ENCODE data around the gene PTPRM. TPM values are rescaled to one million over a fixed set of nuclear protein-coding genes. Genes with fewer than 3 reads are reported as not detected.

PTPRM gene
- total RNA-seq, 1 experiment from 2014 or later: 1.6 TPM

DNA sequence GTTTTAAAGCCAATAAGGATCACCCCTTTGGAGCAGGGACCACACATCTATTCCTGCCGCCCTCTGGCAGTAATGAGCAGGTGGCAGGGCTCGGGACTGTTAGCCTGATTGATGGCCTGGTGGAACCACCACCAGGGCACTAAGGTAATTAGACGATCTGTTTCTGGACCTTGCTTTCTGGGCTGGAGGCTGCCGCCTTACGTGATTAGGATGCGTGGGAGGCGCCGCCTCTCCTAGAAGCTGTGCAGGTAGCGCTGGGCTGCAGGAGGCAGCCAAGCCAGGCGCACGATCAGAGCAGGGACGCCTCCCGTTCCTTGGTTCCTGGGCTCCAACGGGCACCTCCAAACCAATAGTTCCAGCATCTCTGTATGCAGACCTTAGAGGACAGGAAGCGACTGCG, 799.5 kb downstream of the PTPRM start:
- H3K4me3 ChIP-seq (ENCODE audit: low read depth in 2 of 2, low read length in 2 of 2): no peak overlapping the region
- H3K9me3 ChIP-seq (ENCODE audit: control insufficient read depth, insufficient read depth, low read depth, low read length): no peaks in the 10 kb centered on the region
- peaks cover 21% of the 10 kb centered on the region for H3K27me3 ChIP-seq (ENCODE audit: control insufficient read depth, insufficient read depth, low read length)
- in situ Hi-C loops (cut with HindIII; ENCODE audit: low pct_unique_long_range_greater_than_20kb, low sequenced_read_pairs) (no loop called here), intact Hi-C loops (cut with micrococcal nuclease; ENCODE audit: unreplicated experiment) (no loop called here)
- H3K27ac ChIP-seq (ENCODE audit: low read length): no peak overlapping the region
- TF ChIP-seq POLR2AphosphoS5 (IDR thresholded peaks at IDR 0.05; ENCODE audit: low read depth, low read length): no peak
- TF ChIP-seq TCF7L2 (IDR thresholded peaks at IDR 0.05; ENCODE audit: low read depth, low read length): no peak
- TF ChIP-seq SIN3A (IDR thresholded peaks at IDR 0.05; ENCODE audit: borderline replicate concordance, insufficient read depth, low read depth, low read length): no peak
- TF ChIP-seq, protein P1, sequence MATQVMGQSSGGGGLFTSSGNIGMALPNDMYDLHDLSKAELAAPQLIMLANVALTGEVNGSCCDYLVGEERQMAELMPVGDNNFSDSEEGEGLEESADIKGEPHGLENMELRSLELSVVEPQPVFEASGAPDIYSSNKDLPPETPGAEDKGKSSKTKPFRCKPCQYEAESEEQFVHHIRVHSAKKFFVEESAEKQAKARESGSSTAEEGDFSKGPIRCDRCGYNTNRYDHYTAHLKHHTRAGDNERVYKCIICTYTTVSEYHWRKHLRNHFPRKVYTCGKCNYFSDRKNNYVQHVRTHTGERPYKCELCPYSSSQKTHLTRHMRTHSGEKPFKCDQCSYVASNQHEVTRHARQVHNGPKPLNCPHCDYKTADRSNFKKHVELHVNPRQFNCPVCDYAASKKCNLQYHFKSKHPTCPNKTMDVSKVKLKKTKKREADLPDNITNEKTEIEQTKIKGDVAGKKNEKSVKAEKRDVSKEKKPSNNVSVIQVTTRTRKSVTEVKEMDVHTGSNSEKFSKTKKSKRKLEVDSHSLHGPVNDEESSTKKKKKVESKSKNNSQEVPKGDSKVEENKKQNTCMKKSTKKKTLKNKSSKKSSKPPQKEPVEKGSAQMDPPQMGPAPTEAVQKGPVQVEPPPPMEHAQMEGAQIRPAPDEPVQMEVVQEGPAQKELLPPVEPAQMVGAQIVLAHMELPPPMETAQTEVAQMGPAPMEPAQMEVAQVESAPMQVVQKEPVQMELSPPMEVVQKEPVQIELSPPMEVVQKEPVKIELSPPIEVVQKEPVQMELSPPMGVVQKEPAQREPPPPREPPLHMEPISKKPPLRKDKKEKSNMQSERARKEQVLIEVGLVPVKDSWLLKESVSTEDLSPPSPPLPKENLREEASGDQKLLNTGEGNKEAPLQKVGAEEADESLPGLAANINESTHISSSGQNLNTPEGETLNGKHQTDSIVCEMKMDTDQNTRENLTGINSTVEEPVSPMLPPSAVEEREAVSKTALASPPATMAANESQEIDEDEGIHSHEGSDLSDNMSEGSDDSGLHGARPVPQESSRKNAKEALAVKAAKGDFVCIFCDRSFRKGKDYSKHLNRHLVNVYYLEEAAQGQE (IDR thresholded peaks at IDR 0.05; ENCODE audit: insufficient read depth in 1 of 2, low read depth in 2 of 2, low read length in 1 of 2): no peak
- TF ChIP-seq, protein P2, sequence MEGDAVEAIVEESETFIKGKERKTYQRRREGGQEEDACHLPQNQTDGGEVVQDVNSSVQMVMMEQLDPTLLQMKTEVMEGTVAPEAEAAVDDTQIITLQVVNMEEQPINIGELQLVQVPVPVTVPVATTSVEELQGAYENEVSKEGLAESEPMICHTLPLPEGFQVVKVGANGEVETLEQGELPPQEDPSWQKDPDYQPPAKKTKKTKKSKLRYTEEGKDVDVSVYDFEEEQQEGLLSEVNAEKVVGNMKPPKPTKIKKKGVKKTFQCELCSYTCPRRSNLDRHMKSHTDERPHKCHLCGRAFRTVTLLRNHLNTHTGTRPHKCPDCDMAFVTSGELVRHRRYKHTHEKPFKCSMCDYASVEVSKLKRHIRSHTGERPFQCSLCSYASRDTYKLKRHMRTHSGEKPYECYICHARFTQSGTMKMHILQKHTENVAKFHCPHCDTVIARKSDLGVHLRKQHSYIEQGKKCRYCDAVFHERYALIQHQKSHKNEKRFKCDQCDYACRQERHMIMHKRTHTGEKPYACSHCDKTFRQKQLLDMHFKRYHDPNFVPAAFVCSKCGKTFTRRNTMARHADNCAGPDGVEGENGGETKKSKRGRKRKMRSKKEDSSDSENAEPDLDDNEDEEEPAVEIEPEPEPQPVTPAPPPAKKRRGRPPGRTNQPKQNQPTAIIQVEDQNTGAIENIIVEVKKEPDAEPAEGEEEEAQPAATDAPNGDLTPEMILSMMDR (IDR thresholded peaks at IDR 0.05): no peak
- DNase-seq (ENCODE audit: low read depth, low spot score) (no peak), ATAC-seq (no peak)
- BruUV-seq (replicated peaks): no TSS peak
- ChIA-PET POLR2A (no interaction called here), CTCF (no interaction called here)
- peaks cover 2% of the 10 kb centered on the region; the same call in 1 of the 2 replicates for H3K4me1 ChIP-seq (ENCODE audit: control insufficient read depth, insufficient read depth, low read length)
- no peaks in the 10 kb centered on the region for H3K36me3 ChIP-seq (ENCODE audit: control insufficient read depth, insufficient read depth, low read length)

DNA sequence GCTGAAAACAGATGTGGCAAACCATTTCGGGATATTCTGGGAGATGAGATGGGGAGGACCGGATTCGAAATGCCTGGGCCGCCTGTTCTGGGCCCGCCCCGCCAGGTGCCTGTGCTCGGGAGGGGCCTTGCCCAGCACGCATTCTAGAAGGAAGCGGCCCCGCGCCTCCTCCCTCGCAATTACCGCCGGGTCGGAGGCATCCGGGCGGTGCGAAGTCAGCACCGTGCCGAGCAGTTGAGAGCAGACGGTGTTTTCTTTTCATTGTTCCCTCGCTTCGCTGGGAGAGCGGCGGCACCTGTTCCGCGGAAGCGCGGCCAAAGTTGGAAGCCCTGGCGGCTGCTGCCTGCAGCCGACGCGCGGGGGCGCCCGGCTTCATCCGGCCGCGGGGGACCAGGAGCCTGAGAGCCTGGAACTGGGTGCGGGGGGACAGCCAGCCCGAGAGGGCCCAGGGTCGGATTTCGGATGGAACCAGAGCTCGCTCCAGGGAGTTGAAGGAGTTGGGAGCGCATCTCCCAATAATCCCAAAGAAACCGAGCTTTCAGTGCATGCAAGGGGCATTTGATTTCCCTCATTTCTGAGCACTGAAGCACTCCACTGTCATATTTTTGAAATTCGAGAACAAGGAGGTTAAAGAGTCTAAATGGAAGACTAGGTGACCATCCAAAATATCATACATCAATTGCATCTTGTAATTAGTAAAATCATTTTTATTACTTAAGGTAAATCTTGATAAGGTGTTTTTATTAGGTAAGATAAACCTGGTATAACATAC, 800.3 kb downstream of the PTPRM start:
- CTCF ChIA-PET: no interaction called here
- H3K36me3 ChIP-seq (ENCODE audit: control insufficient read depth, insufficient read depth, low read length): no peaks in the 10 kb centered on the region
- intact Hi-C loops (cut with micrococcal nuclease; ENCODE audit: unreplicated experiment) (no loop called here), in situ Hi-C loops (cut with HindIII; ENCODE audit: low pct_unique_long_range_greater_than_20kb, low sequenced_read_pairs) (no loop called here)
- peaks cover 21% of the 10 kb centered on the region for H3K27me3 ChIP-seq (ENCODE audit: control insufficient read depth, insufficient read depth, low read length)
- H3K4me1 ChIP-seq (ENCODE audit: control insufficient read depth, insufficient read depth, low read length): peaks cover 2% of the 10 kb centered on the region; the same call in 1 of the 2 replicates
- no peak for TF ChIP-seq SIN3A (IDR thresholded peaks at IDR 0.05; ENCODE audit: borderline replicate concordance, insufficient read depth, low read depth, low read length)
- TF ChIP-seq, protein P2 (IDR thresholded peaks at IDR 0.05): peak; percentile 85
- no peak for TF ChIP-seq POLR2AphosphoS5 (IDR thresholded peaks at IDR 0.05; ENCODE audit: low read depth, low read length)
- no peak for TF ChIP-seq TCF7L2 (IDR thresholded peaks at IDR 0.05; ENCODE audit: low read depth, low read length)
- TF ChIP-seq, protein P1 (IDR thresholded peaks at IDR 0.05; ENCODE audit: insufficient read depth in 1 of 2, low read depth in 2 of 2, low read length in 1 of 2): no peak
- H3K4me3 ChIP-seq (ENCODE audit: low read depth in 2 of 2, low read length in 2 of 2): no peak overlapping the region
- DNase-seq (ENCODE audit: low read depth, low spot score) (no peak), ATAC-seq (peak; percentile 72; the same call in 1 of the 2 replicates)
- POLR2A ChIA-PET: no interaction called here
- no TSS peak for BruUV-seq (replicated peaks)
- no peaks in the 10 kb centered on the region for H3K9me3 ChIP-seq (ENCODE audit: control insufficient read depth, insufficient read depth, low read depth, low read length)
- no peak overlapping the region for H3K27ac ChIP-seq (ENCODE audit: low read length)

All from Panc1 (cell line).